HCT116 (cell line): ENCODE measurements around the gene IGSF10. TPM values are rescaled to one million over a fixed set of nuclear protein-coding genes. Genes with fewer than 3 reads are reported as not detected.

ENCODE experiments used
- ATAC-seq: fragments of 200-7000 bp; cut with Tn5 transposase; 2 replicates; pipeline ENCODE4 v1.9.1; 2020; ENCODE audit warnings: mild to moderate bottlenecking, moderate library complexity
- BruUV-seq: library from RNA; stranded (reverse); fragments of 400-500 nt; replicated peaks from 2 replicates; lab custom pipeline; 2021; lab: Mats Ljungman, UMichigan
- CTCF ChIA-PET: fragments of 300-600 bp; sonication (Branson Sonifier 250); formaldehyde crosslinking; loops from one replicate; lab custom pipeline; 2021; ENCODE audit warnings: antibody characterized with exemption; lab: Charles Lee
- POLR2A ChIA-PET: fragments of 300-600, 350-600 bp; sonication (Branson Sonifier 250); formaldehyde crosslinking; loops from one replicate; lab custom pipeline; 2021; ENCODE audit warnings: antibody characterized with exemption; lab: Charles Lee
- RAD21 ChIA-PET, 2 experiments: fragments of 300-600 bp; sonication (Branson Sonifier 250); formaldehyde crosslinking; loops; one replicate each; lab custom pipeline; 2023; ENCODE audit warnings: low total read pairs in 2 of 2; ENCODE audit not compliant: uncharacterized antibody in 2 of 2, unreplicated experiment in 2 of 2, low non-redundant PET in 1 of 2; lab: Charles Lee
- DNase-seq: peaks from one replicate; pipeline ENCODE4 v3.0.0-alpha.2; 2010; ENCODE audit warnings: low read depth, low spot score
- H2AFZ ChIP-seq: fragments of 200-600 bp; shearing (Covaris generic), sonication (generic); 2 replicates; pipeline ENCODE4 v1.6.1; 2017; ENCODE audit warnings: low read depth, mixed run types, mixed read lengths, antibody characterized with exemption, low read length; ENCODE audit not compliant: poor library complexity, severe bottlenecking
- H3K27ac ChIP-seq: 2 replicates; pipeline ENCODE4 v1.5.1; 2012; ENCODE audit warnings: low read depth, low read length
- H3K27me3 ChIP-seq: fragments of 200-600 bp; sonication (generic); 2 replicates; pipeline ENCODE4 v1.6.1; 2016; ENCODE audit warnings: mixed run types, low read length, mixed read lengths; ENCODE audit not compliant: insufficient read depth
- H3K36me3 ChIP-seq, 2 experiments: fragments of 200-500 bp in 1 of 2; fragments of 200-600 bp in 1 of 2; sonication (Bioruptor generic) in 1 of 2; sonication (generic) in 1 of 2; 2 replicates each; pipeline versions ENCODE4 v1.5.1 to v1.6.1; 2014 to 2016; ENCODE audit warnings: low read length in 2 of 2, inconsistent platforms in 1 of 2, mixed read lengths in 1 of 2, mixed run types in 1 of 2; ENCODE audit not compliant: insufficient read depth in 2 of 2, control insufficient read depth in 1 of 2
- H3K4me1 ChIP-seq, 2 experiments: fragments of 200-600 bp in 1 of 2; sonication (generic) in 1 of 2; 2 replicates each; pipeline versions ENCODE4 v1.5.1 to v1.6.1; 2012 to 2017; ENCODE audit warnings: low read length in 2 of 2, inconsistent platforms in 1 of 2, mild to moderate bottlenecking in 1 of 2, mixed read lengths in 1 of 2, mixed run types in 1 of 2, moderate library complexity in 1 of 2; ENCODE audit not compliant: insufficient read depth in 2 of 2, control insufficient read depth in 1 of 2
- H3K4me2 ChIP-seq: fragments of 200-600 bp; sonication (generic); 2 replicates; pipeline ENCODE4 v1.6.1; 2017; ENCODE audit warnings: mixed run types, low read length, mixed read lengths
- H3K4me3 ChIP-seq, 2 experiments: fragments of 200-600 bp in 1 of 2; sonication (generic) in 1 of 2; replicated peaks in 1 of 2; 2 replicates each; pipeline ENCODE4 v1.5.1; 2011 to 2016; ENCODE audit warnings: low read length in 2 of 2, control low read depth in 1 of 2, low read depth in 1 of 2, mild to moderate bottlenecking in 1 of 2, mixed read lengths in 1 of 2, mixed run types in 1 of 2
- H3K79me2 ChIP-seq: fragments of 200-600 bp; sonication (generic); 2 replicates; pipeline ENCODE4 v1.6.1; 2017; ENCODE audit warnings: mild to moderate bottlenecking, mixed run types, low read length, moderate library complexity, mixed read lengths; ENCODE audit not compliant: insufficient read depth
- H3K9ac ChIP-seq: fragments of 200-600 bp; sonication (generic); 2 replicates; pipeline ENCODE4 v1.6.1; 2016; ENCODE audit warnings: low read length, mixed read lengths
- H3K9me2 ChIP-seq: fragments of 200-600 bp; sonication (generic), shearing (Covaris generic); 2 replicates; pipeline ENCODE4 v1.6.1; 2017; ENCODE audit warnings: mixed run types, mild to moderate bottlenecking, moderate library complexity; ENCODE audit not compliant: insufficient read depth
- H3K9me3 ChIP-seq, 2 experiments: fragments of 200-500 bp in 1 of 2; fragments of 200-600 bp in 1 of 2; sonication (Bioruptor generic) in 1 of 2; sonication (generic) in 1 of 2; 2 replicates each; pipeline ENCODE4 v1.6.1; 2014 to 2017; ENCODE audit warnings: low read length in 2 of 2, mixed read lengths in 2 of 2, inconsistent platforms in 1 of 2, low read depth in 1 of 2, mild to moderate bottlenecking in 1 of 2, mixed run types in 1 of 2, moderate library complexity in 1 of 2; ENCODE audit not compliant: control insufficient read depth in 1 of 2, insufficient read depth in 1 of 2
- H4K20me1 ChIP-seq: fragments of 200-600 bp; sonication (generic), shearing (Covaris generic); 2 replicates; pipeline ENCODE4 v1.6.1; 2017; ENCODE audit warnings: mixed run types, mild to moderate bottlenecking, moderate library complexity; ENCODE audit not compliant: insufficient read depth
- ATF3 ChIP-seq: IDR thresholded peaks from 2 replicates; pipeline ENCODE4 v1.6.1; 2012
- CBX3 ChIP-seq: IDR thresholded peaks from 2 replicates; pipeline ENCODE4 v1.6.1; 2012; ENCODE audit warnings: low read depth
- CTCF ChIP-seq, 3 experiments: fragments of 200-600 bp in 1 of 3; sonication (generic) in 1 of 3; IDR thresholded peaks in 2 of 3; conservative IDR thresholded peaks in 1 of 3; 2 replicates each; pipeline ENCODE4 v1.5.1; 2012 to 2017; ENCODE audit warnings: low read depth in 2 of 3, low read length in 2 of 3, antibody characterized with exemption in 1 of 3, borderline replicate concordance in 1 of 3, control low read depth in 1 of 3, mild to moderate bottlenecking in 1 of 3, mixed read lengths in 1 of 3, mixed run types in 1 of 3, moderate library complexity in 1 of 3; ENCODE audit not compliant: insufficient read depth in 1 of 3
- POLR2AphosphoS5 ChIP-seq: IDR thresholded peaks from 2 replicates; pipeline ENCODE4 v1.6.1; 2011; ENCODE audit warnings: mild to moderate bottlenecking, low read depth, low read length, moderate library complexity
- RAD21 ChIP-seq: IDR thresholded peaks from 2 replicates; pipeline ENCODE4 v1.6.1; 2012; ENCODE audit warnings: low read depth, mild to moderate bottlenecking
- REST ChIP-seq: IDR thresholded peaks from 2 replicates; pipeline ENCODE4 v1.6.1; 2012; ENCODE audit warnings: low read depth
- SIN3A ChIP-seq: IDR thresholded peaks from 2 replicates; pipeline ENCODE4 v1.6.1; 2012; ENCODE audit warnings: low read depth
- SP1 ChIP-seq: IDR thresholded peaks from 2 replicates; pipeline ENCODE4 v1.6.1; 2012; ENCODE audit warnings: low read depth
- TCF7L2 ChIP-seq: IDR thresholded peaks from 2 replicates; pipeline ENCODE4 v1.7.0; 2011; ENCODE audit warnings: borderline replicate concordance, inconsistent platforms; ENCODE audit not compliant: insufficient read depth, insufficient read length; ENCODE audit errors: extremely low read depth
- ZBTB33 ChIP-seq: IDR thresholded peaks from 2 replicates; pipeline ENCODE4 v1.6.1; 2011; ENCODE audit warnings: mild to moderate bottlenecking, low read length, moderate library complexity; ENCODE audit not compliant: insufficient replicate concordance; ENCODE audit errors: extremely low read depth
- ZFX ChIP-seq: fragments of 450-650 bp; IDR thresholded peaks from 2 replicates; pipeline ENCODE4 v1.6.1; 2017
- intact Hi-C: fragments of 100-400 bp; cut with micrococcal nuclease; formaldehyde crosslinking; loops from 2 replicates; pipeline ENCODE4 v1.10.0; 2022
- total RNA-seq: library from RNA; stranded (reverse); gene quantifications from one replicate; pipeline ENCODE4 v1.2.1, GENCODE V29; 2021; ENCODE audit not compliant: unreplicated experiment

The IGSF10 gene
- total RNA-seq, 1 experiment from 2014 or later = 0.02 TPM

GRCh38 chr3:151462991-151463390 lies 2.1 kb upstream of the IGSF10 start:
- intact Hi-C loops = no loop called here
- Histone ChIP-seq H3K9ac (no peak overlapping the region), H3K9me2 (no peaks in the 10 kb centered on the region), H3K4me2 (no peak overlapping the region), H2AFZ (no peak overlapping the region), H3K9me3 (no peaks in the 10 kb centered on the region), H3K27me3 (no peaks in the 10 kb centered on the region), H3K4me3 (no peak overlapping the region), H4K20me1 (no peaks in the 10 kb centered on the region), H3K4me1 (no peaks in the 10 kb centered on the region), H3K79me2 (no peaks in the 10 kb centered on the region), H3K27ac (no peak overlapping the region), H3K36me3 (no peaks in the 10 kb centered on the region)
- no TSS peak for BruUV-seq
- POLR2A ChIA-PET = no interaction called here
- ATAC-seq (no peak), DNase-seq (no peak)
- CTCF ChIA-PET = interaction anchor here (1.5 kb wide), 1 partner anchor 376 kb away, joined by 4 read pairs; no protein-coding TSS in a partner anchor
- RAD21 ChIA-PET = no interaction called here
- TF ChIP-seq SP1 (no peak), ATF3 (no peak), TCF7L2 (no peak), CBX3 (no peak), REST (no peak), RAD21 (no peak), ZFX (no peak), CTCF (IDR thresholded peaks at IDR 0.05 in 2 of 3, conservative IDR thresholded peaks at IDR 0.05 in 1 of 3; ENCODE audit: borderline replicate concordance in 1 of 3, insufficient read depth in 1 of 3, low read depth in 2 of 3, low read length in 2 of 3) (no peak), SIN3A (no peak), POLR2AphosphoS5 (no peak), ZBTB33 (no peak)
